Adipocyte (in vitro differentiated cells): Measurements from ENCODE around the gene PSMD1.

Source experiments
- DNase-seq: peaks from one replicate; pipeline ENCODE4 v3.0.0-alpha.2; 2015; ENCODE audit warnings: low read depth
- H3K27me3 ChIP-seq: replicated peaks from 2 replicates; pipeline ENCODE4 v1.7.0; 2013; ENCODE audit warnings: mild to moderate bottlenecking, low read length, moderate library complexity; ENCODE audit not compliant: control insufficient read depth, insufficient read depth
- H3K36me3 ChIP-seq: 2 replicates; pipeline ENCODE4 v1.7.0; 2013; ENCODE audit warnings: low read length, mild to moderate bottlenecking, moderate library complexity; ENCODE audit not compliant: control insufficient read depth, insufficient read depth, severe bottlenecking
- H3K4me1 ChIP-seq: 2 replicates; pipeline ENCODE4 v1.7.0; 2013; ENCODE audit warnings: mild to moderate bottlenecking, low read length, moderate library complexity; ENCODE audit not compliant: control insufficient read depth, insufficient read depth
- H3K4me3 ChIP-seq: 2 replicates; pipeline ENCODE4 v1.7.0; 2013; ENCODE audit warnings: mild to moderate bottlenecking, low read length, moderate library complexity
- H3K9ac ChIP-seq: 2 replicates; pipeline ENCODE4 v1.7.0; 2013; ENCODE audit warnings: mild to moderate bottlenecking, low read length, moderate library complexity
- H3K9me3 ChIP-seq: 2 replicates; pipeline ENCODE4 v1.7.0; 2013; ENCODE audit warnings: mild to moderate bottlenecking, low read length, moderate library complexity; ENCODE audit not compliant: control insufficient read depth

Gene PSMD1

DNA sequence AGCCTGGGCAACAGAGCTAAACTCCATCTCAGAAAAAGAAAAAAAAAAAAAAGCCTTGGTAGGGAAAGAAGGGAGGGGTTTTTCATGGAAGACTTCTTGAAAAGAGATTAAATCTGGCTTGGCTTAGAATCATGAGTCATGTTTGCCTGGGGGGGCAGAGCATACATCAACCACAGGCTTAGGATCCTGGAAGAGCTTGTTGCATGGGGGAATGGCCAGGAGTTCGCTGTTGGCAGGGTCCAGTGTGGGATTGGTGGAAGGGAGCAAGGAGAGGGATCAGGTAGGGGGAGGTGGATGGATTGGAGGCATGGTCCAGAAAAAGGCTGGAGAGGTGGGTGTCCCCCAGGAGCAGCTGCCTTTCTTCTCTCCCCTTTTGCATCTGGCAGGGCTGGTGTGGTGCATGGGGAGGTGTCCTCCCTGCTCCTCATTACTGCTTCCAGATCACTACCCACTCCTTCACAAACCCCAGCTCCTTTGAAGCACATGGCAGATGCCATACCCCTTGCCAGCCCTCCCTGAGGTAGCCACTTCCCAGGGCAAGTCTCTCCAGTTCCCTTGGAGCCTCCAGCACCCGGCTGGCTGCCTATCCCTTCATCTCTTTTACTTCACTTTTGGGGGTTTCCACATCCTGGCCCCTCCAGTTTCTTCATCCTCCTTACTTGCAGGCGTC lies 144.3 kb downstream of the PSMD1 start:
- H3K9me3 ChIP-seq, result no peaks in the 10 kb centered on the region
- peak; percentile 75 for DNase-seq
- no peaks in the 10 kb centered on the region for H3K36me3 ChIP-seq
- H3K9ac ChIP-seq, result no peak overlapping the region
- peak overlapping the region; percentile 35 for H3K4me3 ChIP-seq
- no peaks in the 10 kb centered on the region for H3K4me1 ChIP-seq
- H3K27me3 ChIP-seq, result no peaks in the 10 kb centered on the region

DNA sequence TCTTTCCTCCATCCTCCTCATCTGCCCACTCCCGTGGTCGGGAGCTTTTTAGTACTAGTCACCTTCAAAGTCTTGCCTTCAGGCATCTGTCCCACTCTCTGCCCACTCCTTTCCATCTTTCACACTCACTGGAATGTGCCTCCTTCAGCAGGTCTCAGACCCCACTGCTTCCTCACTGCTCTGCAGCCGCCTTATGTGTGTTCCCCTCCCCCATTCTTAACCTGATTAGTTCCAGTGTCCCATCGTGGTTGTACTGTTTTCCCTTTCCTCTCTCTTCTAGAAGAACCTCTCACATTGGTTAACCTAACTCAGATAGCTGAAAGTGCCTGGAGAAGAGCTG lies 144.8 kb downstream of the PSMD1 start:
- no peak for DNase-seq
- Histone ChIP-seq H3K9me3 (no peaks in the 10 kb centered on the region), H3K9ac (no peak overlapping the region), H3K27me3 (no peaks in the 10 kb centered on the region), H3K36me3 (no peaks in the 10 kb centered on the region), H3K4me3 (no peak overlapping the region), H3K4me1 (no peaks in the 10 kb centered on the region)

DNA sequence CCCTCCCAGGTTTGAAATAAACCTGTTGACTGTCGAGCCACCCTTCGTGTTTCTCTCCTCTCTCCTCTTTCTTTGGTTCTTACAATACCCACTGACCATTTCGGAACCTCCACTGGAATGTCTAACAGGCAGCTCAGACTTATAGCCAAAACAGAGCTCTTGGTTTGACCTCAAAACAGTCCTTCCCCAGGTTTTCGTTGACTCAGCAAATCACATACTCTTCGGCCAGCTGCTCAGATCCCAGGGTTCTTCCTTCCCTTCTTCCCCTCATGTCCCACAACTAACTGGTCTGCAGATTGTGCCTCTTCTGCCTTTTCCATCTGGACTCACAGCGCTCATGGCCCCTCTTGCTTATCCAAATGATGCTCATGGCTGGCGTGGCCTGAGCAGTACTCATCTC lies 146.4 kb downstream of the PSMD1 start:
- Histone ChIP-seq H3K36me3 (peaks cover 1% of the 10 kb centered on the region), H3K9ac (no peak overlapping the region), H3K9me3 (no peaks in the 10 kb centered on the region), H3K27me3 (no peaks in the 10 kb centered on the region), H3K4me3 (no peak overlapping the region), H3K4me1 (no peaks in the 10 kb centered on the region)
- no peak for DNase-seq

DNA sequence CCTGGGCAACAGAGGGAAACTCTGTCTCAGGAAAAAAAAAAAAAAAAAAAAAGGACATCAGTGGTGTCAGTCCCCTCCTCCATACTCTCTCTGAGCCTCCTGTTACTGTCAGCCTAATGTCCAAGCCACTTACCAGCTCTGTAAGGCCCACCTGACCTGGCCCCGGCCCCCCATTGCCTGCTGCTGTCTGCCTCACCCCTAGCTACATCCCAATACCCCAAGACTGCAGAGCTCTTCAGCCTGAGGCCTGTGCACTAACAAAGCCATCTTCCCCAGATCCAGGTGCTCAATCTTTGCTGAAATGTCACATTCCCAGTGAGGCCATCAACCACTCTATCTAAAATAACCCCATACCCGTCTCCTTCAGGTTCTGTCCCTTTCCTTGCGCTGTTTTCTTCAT lies 147.5 kb downstream of the PSMD1 start:
- Histone ChIP-seq H3K36me3 (peaks cover 8% of the 10 kb centered on the region), H3K9ac (no peak overlapping the region), H3K27me3 (no peaks in the 10 kb centered on the region), H3K4me1 (no peaks in the 10 kb centered on the region), H3K4me3 (no peak overlapping the region), H3K9me3 (no peaks in the 10 kb centered on the region)
- no peak for DNase-seq

GRCh38 chr2:231204581-231204980 lies 147.9 kb downstream of the PSMD1 start:
- H3K27me3 ChIP-seq, result no peaks in the 10 kb centered on the region
- H3K9ac ChIP-seq, result no peak overlapping the region
- DNase-seq, result no peak
- peaks cover 8% of the 10 kb centered on the region for H3K36me3 ChIP-seq
- no peaks in the 10 kb centered on the region for H3K4me1 ChIP-seq
- H3K9me3 ChIP-seq, result no peaks in the 10 kb centered on the region
- no peak overlapping the region for H3K4me3 ChIP-seq

DNA sequence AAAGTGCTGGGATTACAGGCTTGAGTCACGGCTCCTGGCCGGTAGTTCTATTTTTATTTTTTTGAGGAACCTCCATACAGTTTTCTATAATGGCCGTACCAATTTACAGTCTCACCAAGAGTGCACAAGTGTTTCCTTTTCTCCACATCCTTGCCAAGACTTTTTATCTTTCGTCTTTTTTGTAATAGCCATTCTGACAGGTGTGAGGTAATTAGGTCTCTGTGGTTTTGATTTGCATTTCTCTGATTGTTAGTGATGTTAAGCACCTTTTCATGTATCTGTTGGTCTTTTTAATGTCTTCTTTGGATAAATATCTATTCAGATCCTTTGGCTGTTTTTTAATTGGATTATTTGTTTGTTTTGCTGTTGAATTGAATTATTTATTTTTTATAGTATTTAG lies 151.1 kb downstream of the PSMD1 start:
- peaks cover 21% of the 10 kb centered on the region for H3K36me3 ChIP-seq

GRCh38 chr2:231210782-231211181 lies 154.1 kb downstream of the PSMD1 start:
- Histone ChIP-seq H3K4me1 (peaks cover 2% of the 10 kb centered on the region), H3K4me3 (no peak overlapping the region), H3K9ac (no peak overlapping the region), H3K36me3 (peaks cover 37% of the 10 kb centered on the region), H3K9me3 (no peaks in the 10 kb centered on the region), H3K27me3 (no peaks in the 10 kb centered on the region)
- no peak for DNase-seq

More for the DNA sequence above, 151.1 kb downstream of the PSMD1 start:
- DNase-seq, result no peak
- Histone ChIP-seq H3K4me1 (peaks cover 2% of the 10 kb centered on the region), H3K9ac (no peak overlapping the region), H3K4me3 (no peak overlapping the region), H3K27me3 (no peaks in the 10 kb centered on the region), H3K9me3 (no peaks in the 10 kb centered on the region)

GRCh38 chr2:231211486-231211885 lies 154.8 kb downstream of the PSMD1 start:
- no peaks in the 10 kb centered on the region for H3K27me3 ChIP-seq
- DNase-seq, result no peak
- H3K9ac ChIP-seq, result no peak overlapping the region
- H3K36me3 ChIP-seq, result peaks cover 40% of the 10 kb centered on the region
- peaks cover 2% of the 10 kb centered on the region for H3K4me1 ChIP-seq
- no peaks in the 10 kb centered on the region for H3K9me3 ChIP-seq
- H3K4me3 ChIP-seq, result no peak overlapping the region

GRCh38 chr2:231212329-231212845 lies 155.7 kb downstream of the PSMD1 start:
- Histone ChIP-seq H3K4me1 (peaks cover 2% of the 10 kb centered on the region), H3K9me3 (no peaks in the 10 kb centered on the region), H3K4me3 (no peak overlapping the region), H3K36me3 (peaks cover 47% of the 10 kb centered on the region), H3K9ac (no peak overlapping the region), H3K27me3 (no peaks in the 10 kb centered on the region)
- no peak for DNase-seq

DNA sequence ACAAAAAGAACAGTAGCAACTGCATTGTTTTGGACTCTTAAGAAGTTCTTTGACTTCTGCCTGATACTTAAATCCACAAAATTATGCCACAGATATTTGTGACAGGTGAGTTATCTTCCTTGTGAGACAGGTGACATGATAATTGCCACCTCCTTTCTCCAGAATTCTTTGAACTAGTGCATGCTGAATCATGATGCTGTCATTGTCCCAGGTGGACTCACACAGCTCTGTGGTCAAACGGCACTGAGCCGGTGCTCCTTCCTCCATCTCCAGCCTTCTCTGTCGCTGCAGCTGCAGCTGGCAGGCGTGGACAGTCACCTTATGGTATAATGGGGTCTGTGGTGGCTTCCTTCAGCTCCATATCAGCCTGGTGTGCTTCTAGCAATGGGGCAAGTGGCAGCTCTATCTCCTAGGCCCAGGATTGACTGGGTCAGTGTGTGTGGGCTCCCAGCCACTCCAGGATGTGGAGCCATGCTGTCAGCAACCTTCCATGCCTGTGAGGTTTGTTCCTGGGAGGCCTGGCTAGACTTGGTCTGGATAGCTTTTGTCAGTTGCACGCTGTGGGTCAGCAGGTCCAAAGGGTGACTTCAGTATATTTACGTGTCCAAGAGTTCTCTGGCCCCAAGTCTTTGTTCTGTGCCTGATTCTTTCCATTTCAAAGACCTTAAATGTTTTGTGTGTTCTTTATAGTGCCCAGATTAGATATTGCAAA lies 157.4 kb downstream of the PSMD1 start:
- Histone ChIP-seq H3K4me1 (peaks cover 2% of the 10 kb centered on the region), H3K9ac (no peak overlapping the region), H3K36me3 (peaks cover 42% of the 10 kb centered on the region), H3K4me3 (no peak overlapping the region), H3K9me3 (no peaks in the 10 kb centered on the region), H3K27me3 (no peaks in the 10 kb centered on the region)
- DNase-seq, result no peak

GRCh38 chr2:231218366-231218765 lies 161.7 kb downstream of the PSMD1 start:
- H3K9me3 ChIP-seq, result no peaks in the 10 kb centered on the region
- peaks cover 49% of the 10 kb centered on the region for H3K36me3 ChIP-seq
- H3K9ac ChIP-seq, result no peak overlapping the region
- no peak for DNase-seq
- H3K4me1 ChIP-seq, result no peaks in the 10 kb centered on the region
- H3K4me3 ChIP-seq, result no peak overlapping the region
- no peaks in the 10 kb centered on the region for H3K27me3 ChIP-seq
